GM21528 (cell line): ENCODE measurements around the gene SEMA3F.

Experiments
- ATAC-seq: cut with Tn5 transposase; IDR thresholded peaks from one replicate; pipeline ENCODE4 v1.9.1; 2021; ENCODE audit warnings: mild to moderate bottlenecking, moderate library complexity; ENCODE audit not compliant: unreplicated experiment, low FRiP score

Gene SEMA3F

DNA sequence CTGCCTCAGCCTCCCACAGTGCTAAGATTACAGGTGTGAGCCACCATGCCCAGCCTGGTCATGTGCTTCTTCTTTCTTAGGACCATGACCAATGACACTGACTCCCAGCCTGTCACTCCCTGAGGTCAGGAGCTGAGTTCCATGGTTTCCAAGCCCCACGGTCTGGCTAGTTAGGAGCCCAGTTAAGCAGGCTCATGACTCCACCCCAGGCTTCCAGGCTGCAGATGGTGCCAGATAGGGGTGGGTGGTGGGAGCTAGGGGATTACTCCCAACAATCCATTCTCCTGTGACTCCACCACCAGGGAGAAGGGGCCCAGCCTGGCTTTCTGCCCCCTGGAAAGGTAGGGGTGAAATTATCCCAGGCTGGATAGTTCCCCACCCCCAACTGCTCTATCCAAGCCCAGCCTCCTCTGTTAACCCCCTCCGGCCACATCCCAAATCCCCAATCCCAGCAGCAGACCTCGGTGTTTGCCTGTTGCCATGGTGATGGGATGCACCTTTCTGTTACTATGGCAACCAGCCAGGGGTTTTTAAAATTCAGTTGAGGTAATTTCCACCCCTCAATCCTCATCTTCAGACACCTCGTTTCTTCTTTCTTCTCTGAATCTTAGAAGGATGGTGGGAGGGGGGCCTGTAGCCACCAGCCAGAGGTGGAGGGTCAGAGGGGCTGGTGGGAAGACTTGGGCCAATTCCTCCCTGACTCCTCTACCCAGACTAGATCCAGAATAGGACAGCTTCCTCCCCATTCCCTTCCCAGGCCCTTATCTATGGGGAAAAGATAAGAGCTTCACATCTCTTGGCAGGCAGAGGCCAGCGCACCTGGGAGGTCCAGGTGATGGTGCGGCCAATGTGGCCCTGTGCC, 22.5 kb upstream of the SEMA3F start:
- no peak for ATAC-seq

DNA sequence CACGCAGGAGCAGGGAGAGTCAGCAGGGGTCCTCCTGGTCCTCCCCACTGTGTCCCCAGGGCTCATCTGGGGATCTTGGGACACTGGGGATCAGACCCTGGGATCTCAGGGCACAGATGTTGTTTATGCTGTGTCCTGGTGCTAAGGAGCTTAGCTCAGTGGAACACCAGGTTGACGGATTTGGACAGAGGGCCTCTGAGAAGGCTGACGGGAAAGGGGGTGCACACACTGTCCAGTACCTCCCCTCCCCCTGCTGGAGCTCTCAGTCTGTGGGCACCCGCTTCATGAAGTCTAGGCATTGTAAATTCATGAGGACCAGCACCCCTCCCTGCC, 21.9 kb upstream of the SEMA3F start:
- no peak for ATAC-seq

DNA sequence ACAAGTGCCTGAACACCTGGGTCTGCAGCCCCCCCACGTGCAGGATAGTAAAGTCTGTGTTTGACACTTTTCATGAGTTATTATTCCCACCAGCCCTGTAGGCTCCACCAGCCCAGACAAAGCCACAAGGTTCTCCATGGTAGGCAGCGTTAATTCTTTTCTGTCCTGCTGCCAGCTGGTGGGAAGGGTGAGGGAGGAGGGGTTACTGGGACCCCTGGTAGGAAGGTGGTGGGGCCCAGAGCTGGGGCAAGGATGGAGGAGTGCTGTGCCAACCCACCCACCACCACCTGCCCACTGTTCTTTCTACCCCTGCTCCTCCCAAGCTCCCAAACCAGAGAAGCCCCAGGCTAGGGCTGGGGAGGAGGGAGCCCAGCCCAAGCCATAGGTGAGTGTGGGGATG, 20.8 kb upstream of the SEMA3F start:
- ATAC-seq, result no peak

DNA sequence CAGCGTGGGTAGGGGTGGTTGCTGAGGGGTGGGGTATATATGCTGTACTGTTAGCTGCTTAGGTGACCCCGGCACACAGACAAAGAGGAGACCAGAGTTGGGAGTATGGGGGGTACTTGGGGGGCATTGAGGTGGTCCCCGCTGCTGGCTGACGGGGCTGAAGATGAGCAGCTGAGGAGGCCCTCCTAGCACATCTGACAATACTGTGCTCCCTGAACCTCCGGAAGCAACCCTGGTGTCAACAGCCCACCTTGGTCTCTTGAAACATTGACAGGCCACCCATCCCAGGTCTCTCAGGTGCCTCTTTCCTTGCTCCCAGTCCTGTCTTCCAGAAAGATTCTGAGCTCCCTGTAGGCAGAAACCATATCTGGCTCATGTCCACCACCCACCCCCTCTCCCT, 19.2 kb upstream of the SEMA3F start:
- no peak for ATAC-seq

DNA sequence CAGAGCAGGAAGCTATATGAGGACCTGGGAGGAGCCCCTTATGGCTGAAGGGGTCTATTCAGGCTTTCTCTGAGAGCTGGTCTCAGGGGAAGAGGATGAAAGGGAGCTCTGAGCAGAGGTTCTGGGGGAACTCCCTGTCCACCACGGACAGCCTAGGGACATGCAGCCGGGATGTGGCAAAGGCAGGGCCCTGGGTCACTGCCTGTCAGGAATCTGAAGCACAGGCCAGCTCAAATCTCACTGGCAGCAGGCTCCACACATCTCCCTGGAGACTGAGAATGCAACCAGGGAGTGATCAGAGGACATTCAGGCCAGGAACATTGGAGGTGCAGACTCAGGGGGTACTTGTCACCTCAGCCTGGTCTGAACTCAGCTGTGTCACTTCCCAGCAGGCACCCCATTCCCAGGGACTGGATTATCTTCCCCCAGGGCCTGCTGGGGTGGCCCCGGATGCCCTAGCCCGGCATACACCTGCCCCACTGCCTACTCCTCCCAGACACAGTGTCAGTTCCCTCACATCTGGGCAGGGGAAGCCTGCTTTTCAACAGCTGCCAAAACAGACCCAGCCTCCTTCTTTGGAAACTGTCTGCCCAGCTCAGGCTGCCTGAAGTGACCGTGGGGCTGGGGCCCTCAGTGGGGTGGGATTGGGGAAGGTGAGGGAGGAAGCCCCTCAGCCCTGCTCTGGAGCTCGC, 18.3 kb upstream of the SEMA3F start:
- ATAC-seq, result no peak

DNA sequence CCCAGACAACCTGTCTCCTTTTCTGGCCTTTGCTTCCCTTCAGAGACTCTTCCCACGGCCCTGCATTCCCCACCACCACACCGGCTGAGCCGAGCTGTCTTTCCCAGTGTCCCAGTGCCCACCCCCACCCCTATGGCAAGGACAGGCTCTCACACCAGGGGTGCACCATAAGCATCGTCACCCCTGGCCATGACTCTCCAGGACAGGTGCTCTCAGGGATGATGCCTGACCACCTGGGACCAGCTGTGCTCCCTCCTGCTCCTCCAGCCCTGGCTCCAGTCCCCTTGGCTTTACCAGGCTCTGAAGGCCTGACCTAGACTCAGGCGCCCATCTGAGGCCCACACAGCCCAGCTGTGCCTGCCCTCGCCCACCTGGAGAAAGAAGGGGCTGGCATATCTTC, 17.6 kb upstream of the SEMA3F start:
- no peak for ATAC-seq

DNA sequence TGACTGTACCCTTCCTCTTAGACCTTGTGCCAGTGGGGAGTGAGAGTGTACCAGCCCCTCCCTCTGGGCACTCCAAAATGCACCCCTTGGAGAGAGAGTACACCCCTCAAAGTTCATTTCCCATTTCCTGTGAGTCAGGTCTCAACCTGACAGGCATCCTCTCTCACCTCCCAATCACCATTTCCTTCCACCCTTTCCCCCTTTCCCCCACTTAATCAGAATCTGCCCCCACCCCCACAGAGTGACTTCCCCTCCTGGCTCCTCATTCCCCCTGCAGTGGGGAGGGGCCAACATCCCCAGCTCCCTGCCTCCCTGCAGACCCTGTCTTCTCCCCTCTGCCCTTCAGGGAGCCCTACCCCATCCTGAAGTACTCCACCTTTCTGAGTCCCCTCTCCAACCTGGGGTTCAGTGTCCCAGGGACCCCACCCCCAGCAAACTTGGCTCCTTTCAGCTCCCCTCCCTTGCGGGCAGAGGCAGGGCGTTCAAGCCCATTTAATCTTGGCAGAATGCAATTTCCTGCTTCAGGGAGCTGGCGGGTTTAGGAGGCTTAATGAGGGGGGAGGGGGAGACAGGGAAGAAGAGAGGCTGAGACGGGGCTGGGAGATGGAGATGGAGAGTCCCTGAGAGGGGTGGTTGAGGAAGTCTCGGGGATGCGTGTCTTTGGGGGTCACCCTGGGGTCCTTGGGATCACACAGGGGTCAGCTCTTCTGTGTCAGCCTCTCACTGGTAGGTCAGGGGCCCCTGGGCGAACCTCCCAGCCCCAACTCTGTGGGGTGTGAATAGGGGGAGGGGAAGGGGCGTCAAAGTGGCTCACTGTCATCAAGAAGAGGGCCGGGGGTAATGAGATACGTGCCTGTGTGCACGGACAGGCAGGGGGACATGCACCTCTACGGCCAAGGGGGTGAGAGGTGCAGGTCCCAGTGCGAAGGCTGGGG, 16.6 kb upstream of the SEMA3F start:
- no peak for ATAC-seq

DNA sequence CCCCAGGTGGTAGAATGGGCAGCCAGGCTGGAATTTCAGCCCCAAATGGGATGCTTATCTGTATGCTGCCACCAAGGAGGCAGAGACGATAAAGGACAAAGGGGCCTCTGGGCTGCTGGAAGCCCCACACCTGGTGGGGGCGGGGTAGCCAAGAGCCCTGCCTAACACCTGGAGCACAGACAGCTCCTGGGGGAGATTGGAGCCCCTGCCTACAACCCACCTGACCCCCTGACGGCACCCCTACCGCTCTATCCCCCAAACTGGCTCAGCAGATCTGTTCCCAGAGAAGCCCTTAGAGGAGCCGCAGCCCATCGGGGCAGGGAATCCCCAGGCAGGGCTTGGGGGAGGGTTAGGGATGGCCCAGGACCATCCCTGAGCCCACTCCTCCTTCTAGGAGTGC, 15.8 kb upstream of the SEMA3F start:
- no peak for ATAC-seq

DNA sequence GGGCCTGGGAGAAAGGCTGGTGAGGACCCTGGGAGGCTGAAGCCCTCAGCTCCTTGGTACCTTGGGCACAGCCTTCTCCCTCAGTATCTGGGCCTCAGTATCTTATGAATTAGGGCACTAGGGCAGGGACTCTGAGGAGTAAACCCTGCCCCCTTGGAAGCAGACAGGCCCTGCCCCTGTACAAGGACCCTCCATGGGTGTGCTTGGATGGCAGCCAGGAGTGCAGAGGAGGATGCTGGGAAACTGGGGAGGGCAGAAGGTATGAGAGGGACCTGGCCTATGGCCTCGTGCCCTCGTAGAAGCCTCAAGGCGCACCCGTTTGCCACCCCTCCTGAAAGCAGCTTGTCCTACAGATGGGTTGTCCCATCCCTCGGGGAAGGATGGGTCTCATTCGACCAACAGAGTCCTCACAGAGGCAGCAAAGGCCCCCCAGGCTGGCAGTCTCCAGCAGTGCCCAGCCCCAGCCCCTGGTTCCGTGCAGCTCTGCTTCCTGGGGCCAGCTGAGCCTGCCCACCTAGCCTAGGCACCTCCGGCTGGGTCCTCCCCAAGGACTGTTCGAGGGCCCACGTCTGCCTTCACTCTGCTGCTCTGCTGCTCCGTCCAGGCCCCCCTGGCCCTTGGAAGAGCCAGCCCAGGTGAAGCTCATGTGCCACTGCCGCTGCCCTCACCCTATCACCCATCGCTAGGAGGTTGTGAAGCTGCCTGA, 15.3 kb upstream of the SEMA3F start:
- no peak for ATAC-seq

DNA sequence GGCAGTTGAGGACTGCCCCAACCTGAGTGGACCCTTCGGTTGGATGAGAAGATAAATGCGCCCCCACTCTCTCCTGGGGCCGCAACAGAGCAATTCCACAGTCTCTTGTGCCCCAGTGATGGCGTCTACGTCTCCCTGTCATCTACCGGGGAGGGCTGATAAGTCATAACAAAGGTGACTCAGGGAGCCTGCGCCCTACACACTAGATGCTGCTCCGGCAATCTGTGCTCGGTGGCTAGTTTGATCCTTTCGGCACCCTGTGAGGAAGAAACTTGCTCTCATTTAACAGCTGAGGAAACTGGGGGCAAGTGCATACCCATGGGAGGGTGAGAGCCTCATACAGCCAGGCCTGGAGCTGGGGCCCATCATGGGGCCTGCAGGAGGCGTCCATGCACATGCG, 14.1 kb upstream of the SEMA3F start:
- ATAC-seq, result no peak

DNA sequence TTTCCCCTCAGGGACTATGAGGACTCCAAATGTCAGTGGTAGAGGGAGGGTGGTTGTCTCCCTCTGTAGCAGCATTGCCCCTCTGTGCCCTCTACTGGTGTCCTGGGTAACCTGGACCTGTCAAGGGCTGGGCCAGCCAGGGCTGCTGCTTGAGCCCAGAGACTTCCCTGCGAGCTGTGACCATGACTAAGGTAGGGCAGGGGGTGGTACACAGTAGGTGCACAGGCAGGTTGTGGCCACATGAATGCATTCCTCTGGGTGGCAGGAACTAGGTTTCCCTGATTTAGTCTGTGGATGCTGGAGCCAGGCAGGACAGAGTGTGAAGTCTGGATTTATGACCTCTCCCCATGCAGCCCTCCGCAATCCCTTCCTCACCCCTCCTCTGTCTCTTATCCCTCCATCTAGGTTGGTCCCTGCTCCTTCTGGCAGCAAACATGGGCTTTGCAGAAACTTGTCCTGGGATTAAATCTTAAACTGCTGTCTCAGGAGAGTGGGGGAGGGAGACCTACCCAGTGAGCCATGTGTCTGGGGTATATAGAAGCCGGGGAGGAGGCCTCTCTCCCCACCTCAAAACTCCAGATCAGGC, 8.7 kb upstream of the SEMA3F start:
- ATAC-seq, result no peak

DNA sequence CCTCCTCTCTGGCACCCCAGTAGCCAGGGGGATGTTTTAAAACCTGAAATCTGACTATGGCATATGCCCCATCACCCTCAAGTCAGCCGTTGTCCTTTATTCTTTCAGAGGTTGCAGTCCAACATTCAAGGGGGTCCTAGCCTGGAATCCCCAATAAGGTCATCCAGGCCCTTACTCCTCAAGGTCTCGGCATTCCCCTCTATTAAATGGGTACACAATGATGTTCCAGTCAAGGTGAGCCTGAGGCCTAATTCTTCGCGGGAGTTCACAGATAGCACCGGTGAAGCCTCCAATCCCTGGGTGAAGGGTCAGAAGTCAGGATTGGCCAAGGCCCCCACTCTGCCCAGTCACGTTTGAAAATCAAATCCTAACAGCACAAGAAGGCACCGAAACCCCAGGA, 8.1 kb upstream of the SEMA3F start:
- ATAC-seq, result no peak

DNA sequence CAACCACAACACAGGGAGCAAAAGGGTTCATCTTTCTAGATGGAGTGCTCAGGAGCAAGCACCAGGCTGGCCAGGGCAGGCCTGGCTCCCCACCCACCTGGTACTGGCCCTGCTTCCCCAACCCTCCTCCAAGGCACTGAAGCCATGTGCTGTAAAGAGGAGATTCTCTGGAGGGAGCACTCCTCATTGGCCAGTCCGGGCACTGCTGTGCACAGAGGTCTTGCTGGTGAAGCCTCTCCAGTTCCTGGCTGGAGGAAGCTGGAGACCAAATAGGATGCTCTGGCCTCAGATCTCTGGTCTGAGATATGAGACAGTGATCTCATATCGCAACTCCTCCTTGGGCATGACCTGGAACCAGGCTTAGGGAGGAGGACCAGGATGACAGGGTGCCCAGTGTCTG, 7.7 kb upstream of the SEMA3F start:
- ATAC-seq, result no peak

DNA sequence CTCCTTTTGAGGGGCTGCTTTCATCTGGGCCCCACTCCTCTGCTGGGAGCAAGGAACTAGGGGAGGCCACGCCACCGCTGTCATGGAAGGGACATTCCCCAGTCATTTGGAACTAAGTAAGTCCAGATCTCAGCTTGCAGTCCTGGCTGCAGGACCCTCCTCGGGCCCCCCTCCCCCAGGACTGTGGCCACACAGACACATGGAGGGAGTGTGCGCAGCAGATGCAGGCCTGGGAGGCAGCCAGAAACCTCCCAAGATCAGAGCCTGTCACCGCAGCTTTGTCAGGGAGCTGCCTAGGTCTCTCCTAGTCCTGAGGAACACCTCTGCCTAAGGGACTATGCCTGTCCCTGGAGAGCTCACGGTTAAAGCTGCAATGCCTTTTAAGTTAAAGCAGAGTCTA, 7.3 kb upstream of the SEMA3F start:
- no peak for ATAC-seq

DNA sequence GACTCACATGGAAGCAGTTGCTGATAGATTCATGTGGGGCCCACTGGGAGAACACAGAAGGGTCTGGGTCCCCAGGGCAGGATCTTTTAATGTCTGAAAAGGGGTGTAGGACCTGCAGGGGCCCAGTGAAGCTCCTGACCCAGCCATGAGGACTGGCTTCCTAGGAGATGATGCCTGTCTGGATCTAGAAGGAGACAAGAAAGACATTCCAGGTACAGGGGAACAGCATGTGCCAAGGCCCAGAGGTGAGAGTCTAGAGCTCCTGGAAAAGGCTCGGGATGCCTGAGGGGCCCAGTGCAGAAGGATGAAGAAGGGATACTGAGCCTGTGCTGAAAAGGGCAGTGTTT, 4.7 kb upstream of the SEMA3F start:
- no peak for ATAC-seq

DNA sequence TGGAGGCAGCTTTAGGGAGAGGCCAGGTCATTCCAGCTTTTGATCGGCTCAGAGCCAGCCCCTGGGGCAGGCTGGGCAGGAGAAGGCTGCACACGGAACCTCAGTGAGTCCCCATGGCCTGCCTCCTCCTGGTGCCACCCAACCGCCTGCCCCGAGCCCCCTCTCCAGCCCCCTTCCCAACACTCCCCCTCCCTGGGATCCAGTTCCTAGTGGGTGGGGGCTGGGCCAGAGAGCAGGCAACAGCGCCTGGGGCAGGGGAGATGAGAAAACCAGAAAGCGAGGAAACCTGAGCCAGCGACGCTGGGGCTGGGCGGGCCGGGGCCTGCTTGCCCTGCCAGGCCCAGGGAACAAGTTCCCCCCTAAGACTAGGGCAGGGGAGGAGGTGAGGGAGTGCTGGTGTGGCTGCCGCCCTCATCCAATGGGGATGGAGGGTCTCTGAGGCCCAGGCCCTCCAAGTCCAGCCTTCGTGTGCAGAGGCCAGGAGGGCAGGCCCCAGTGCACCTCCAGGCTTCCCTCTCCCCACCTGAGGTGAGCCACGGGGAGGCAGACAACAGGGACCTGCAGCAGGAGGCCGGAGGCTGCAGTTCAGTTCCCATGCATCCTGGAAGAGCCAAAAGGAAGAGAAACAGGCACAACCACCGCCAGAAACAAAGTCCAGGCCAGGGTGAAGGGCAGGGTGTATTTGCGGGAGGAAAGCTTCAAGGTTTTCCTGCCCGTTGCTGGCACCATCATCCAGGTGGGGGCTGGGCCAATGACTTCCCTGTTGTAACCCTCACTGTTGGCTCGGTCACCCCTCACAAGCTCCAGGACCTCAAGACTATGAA, 4.0 kb upstream of the SEMA3F start:
- no peak for ATAC-seq

DNA sequence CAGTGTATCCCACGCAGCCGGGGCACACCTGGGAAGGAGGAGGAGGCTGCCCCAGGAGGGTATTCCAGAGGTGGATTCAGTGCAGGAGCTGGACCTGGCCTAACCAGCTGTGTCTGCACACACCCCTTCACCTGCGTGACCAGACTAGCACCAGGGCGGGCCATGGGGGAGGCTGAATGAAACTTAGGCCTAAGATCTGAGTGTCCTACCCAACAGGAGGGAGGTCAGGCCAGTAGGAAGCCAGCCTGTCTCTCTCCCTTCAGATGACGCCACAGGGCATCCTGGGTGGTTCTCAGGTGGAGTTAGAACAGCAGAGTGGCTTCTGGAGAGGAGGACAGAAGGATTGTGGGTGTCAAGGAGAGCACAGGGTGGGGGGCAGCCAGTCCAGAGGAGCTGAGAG, 3.4 kb upstream of the SEMA3F start:
- no peak for ATAC-seq

DNA sequence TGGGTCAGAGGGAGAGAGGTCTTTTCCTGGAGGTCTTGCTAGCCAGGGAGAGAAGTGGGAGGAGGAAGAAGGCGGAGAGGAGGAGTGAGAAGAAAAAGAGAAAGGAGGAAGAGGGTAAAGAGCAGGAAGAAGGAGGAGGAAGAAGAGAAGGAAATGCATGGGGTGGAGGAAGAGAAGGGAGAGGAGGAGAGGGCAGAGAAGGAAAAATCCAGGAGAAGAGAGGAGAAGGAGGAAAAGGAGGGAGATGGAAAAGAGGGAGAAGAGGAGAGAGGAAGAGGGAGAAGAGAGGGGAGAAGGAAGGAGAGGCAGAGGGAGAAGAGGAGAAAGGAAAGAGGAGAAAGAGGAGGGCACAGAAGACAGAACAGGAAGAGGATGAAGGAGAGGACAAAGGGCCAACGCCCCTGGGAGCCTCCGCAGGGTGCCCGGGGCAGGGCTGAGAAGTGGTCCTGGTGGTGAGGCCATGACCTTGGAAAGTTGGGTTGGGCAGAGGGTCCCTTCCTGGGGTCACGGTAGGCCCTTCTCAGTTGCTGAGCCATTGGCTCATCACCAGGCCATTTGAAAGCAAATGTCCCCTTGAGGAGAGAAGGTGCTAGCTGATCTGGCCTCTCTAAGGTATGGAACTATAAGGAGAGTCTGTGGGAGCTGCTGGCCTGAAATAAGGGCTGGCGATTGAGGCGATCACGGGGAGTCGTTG, 1.2 kb upstream of the SEMA3F start:
- no peak for ATAC-seq

DNA sequence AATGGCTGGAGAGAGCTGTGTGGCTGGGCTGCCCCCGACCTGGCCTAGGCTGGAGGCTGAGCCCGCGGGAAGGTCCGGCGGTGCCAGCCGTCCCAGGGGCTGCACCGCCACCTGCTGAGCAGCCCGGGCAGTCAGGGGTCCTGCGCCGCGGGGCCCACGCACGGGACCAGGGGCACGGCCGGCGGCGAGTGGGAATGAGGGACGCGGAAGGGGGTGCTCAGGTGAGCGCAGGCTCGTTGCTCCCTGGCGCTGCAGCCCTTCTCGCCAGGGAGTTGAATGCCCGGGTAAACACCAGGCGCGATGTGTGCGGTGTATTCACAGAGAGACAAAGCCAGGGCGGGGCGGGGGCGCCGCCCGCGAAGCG, 666 bp upstream of the SEMA3F start:
- ATAC-seq, result peak; percentile 22
